ENCODE data around the gene ATP2B3.

DNA sequence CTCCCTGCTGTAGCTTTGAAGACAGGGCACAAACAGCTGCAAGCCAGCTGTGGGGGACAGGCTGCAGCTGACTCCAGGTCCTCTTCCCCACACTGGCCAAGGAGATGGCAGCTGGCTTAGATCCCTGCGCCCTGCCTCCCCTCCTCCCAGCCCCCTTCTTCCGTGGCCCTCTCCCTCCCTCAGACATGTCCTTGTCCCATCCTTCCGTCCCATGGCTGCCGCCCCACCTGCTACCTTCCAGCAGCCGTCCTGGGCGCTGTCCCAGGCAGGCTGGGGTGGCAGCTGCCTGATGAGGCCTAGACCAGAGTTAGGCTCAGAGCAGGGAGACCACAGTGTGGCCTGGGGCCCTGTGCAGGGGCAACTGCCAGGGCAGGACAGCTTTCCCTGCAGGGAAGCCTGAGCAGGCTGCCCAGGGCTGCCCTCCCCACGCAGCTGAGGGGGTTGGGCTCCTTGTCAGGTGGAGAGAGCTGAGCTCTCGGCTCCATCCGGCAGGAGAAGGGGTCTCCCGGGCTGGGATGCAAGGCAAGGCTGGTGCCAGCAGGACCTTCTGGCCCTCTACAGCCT lies 26.0 kb upstream of the ATP2B3 start:
- no peak for TF ChIP-seq TAF1 (IDR thresholded peaks at IDR 0.05; ENCODE audit: low read depth, low read length)
- no peak for TF ChIP-seq POLR2AphosphoS5 (IDR thresholded peaks at IDR 0.05; ENCODE audit: low read depth, low read length)
- no peak for TF ChIP-seq POLR2A (IDR thresholded peaks at IDR 0.05; ENCODE audit: low read depth, low read length)
- TF ChIP-seq POU2F2 (IDR thresholded peaks at IDR 0.05; ENCODE audit: low read depth, low read length) = no peak
- TF ChIP-seq PAX5 (IDR thresholded peaks at IDR 0.05; ENCODE audit: insufficient read depth, low read length, severe bottlenecking) = no peak
